ENCODE results near the gene ELOVL3.

ELOVL3 gene

GRCh38 chr10:102227050-102227449 is 951 bp downstream of the ELOVL3 start:
- peak; percentile 88 for DNase-seq (ENCODE audit: low read depth)

- peak; percentile 71 for DNase-seq (ENCODE audit: low read depth)
Observed at GRCh38 chr10:102229810-102230263, 3.7 kb downstream of the ELOVL3 start.

- DNase-seq (ENCODE audit: low read depth): peak; percentile 63
Observed at GRCh38 chr10:102230264-102230860, 4.3 kb downstream of the ELOVL3 start.

- peak; percentile 42 for DNase-seq (ENCODE audit: low read depth)
Observed at GRCh38 chr10:102230861-102231356, 4.8 kb downstream of the ELOVL3 start.

GRCh38 chr10:102231357-102232318 is 5.5 kb downstream of the ELOVL3 start:
- no peak for DNase-seq (ENCODE audit: low read depth)

- no peak for DNase-seq (ENCODE audit: low read depth)
Observed at GRCh38 chr10:102233997-102234396, 7.9 kb downstream of the ELOVL3 start.

- no peak for DNase-seq (ENCODE audit: low read depth)
Observed at GRCh38 chr10:102234888-102235597, 8.9 kb downstream of the ELOVL3 start.

- DNase-seq (ENCODE audit: low read depth): peak; percentile 34
Observed at GRCh38 chr10:102235598-102235920, 9.5 kb downstream of the ELOVL3 start.

- DNase-seq (ENCODE audit: low read depth): no peak
Observed at GRCh38 chr10:102236006-102236405, 9.9 kb downstream of the ELOVL3 start.

GRCh38 chr10:102237711-102238252 is 11.7 kb downstream of the ELOVL3 start:
- no peak for DNase-seq (ENCODE audit: low read depth)

- no peak for DNase-seq (ENCODE audit: low read depth)
Observed at GRCh38 chr10:102240467-102241031, 14.4 kb downstream of the ELOVL3 start.

- DNase-seq (ENCODE audit: low read depth): no peak
Observed at GRCh38 chr10:102241032-102241443, 14.9 kb downstream of the ELOVL3 start.

GRCh38 chr10:102241444-102242117 is 15.5 kb downstream of the ELOVL3 start, which contains the start of gene PITX3:
Gene PITX3 (minus strand): TSS chr10:102241512. CDS start chr10:102232080, 9,432 bp downstream.
- peak; percentile 89 for DNase-seq (ENCODE audit: low read depth)

GRCh38 chr10:102242118-102242485 is 16.0 kb downstream of the ELOVL3 start:
- no peak for DNase-seq (ENCODE audit: low read depth)

GRCh38 chr10:102243309-102243708 is 17.2 kb downstream of the ELOVL3 start:
- peak; percentile 83 for DNase-seq (ENCODE audit: low read depth)

- peak; percentile 100 for DNase-seq (ENCODE audit: low read depth)
Observed at GRCh38 chr10:102245082-102245931, 19.2 kb downstream of the ELOVL3 start, which contains the start of gene GBF1. Gene GBF1 (plus strand): TSS chr10:102245532. CDS start chr10:102258939, 13,407 bp downstream.

- DNase-seq (ENCODE audit: low read depth): no peak
Observed at GRCh38 chr10:102245932-102246251, 19.8 kb downstream of the ELOVL3 start.

GRCh38 chr10:102246261-102246660 is 20.2 kb downstream of the ELOVL3 start:
- peak; percentile 75 for DNase-seq (ENCODE audit: low read depth)

GRCh38 chr10:102247734-102248133 is 21.6 kb downstream of the ELOVL3 start:
- no peak for DNase-seq (ENCODE audit: low read depth)

GRCh38 chr10:102252508-102252907 is 26.4 kb downstream of the ELOVL3 start:
- peak; percentile 30 for DNase-seq (ENCODE audit: low read depth)

All from iris pigment epithelial cell (primary cell).